Umbilical cord (tissue), 2 donors: ENCODE results near the gene TBX3. TPM values are rescaled to one million over a fixed set of nuclear protein-coding genes. Genes with fewer than 3 reads are reported as not detected.
A peak's percentile ranks its signal among the peaks of the same experiment; 100 is the strongest.

Experiments used
- DNase-seq: peaks from one replicate; pipeline ENCODE4 v3.0.0-alpha.2; 2015; ENCODE audit warnings: low spot score
- total RNA-seq: library from RNA; depleted of rRNA; stranded (reverse); fragments of >200 nt; gene quantifications from one replicate; pipeline ENCODE4 v1.2.3, GENCODE V29; 2014; ENCODE audit warnings: low replicate concordance; ENCODE audit not compliant: insufficient read depth

Gene TBX3
- total RNA-seq, 1 donor from 2014 or later: 8.2 TPM

DNA sequence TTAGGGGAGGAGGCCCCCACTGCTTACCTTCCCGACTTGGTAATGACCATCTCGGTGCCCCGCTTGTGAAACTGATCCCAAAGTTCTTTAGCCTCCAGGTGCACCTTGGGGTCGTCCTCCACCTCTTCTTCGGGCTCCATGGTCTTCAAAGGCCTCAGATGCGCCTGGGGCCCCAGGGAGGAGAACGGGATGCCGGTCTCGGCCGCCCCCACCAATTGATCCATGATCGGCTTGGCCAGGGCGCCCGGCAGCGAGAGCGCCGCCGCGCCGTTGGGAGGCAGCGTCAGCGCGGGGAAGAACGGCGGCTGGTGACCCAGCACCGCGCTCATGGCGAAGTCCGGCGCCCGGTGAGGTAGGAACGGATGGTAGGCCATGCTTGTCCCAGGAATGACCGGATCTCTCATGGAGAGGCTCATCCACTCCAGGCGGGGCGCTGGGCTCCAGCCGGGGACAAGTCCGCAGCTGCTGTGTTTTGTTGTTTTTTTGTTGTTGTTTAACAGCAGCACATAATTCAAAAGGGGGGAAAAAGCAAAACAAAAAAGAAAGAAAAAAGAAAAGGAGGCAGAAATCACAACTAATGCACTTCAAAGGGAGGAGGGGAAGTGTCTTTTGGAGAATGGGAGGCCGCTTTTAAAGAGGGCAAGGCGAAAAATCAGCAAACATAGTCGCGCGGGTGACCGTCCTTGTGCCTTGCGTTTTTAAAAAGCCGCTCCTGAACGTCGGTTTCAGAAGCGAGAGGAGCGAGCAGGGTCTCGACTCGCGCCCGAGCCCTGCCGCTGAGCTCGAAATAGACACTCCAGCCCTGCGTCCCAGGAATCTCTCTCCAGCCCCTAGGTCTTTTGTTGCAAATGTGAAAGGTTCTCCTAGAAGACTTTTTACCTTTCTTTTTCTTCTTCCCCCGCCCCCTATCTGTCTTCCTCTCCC, 928 bp downstream of the TBX3 start:
- DNase-seq: no peak

DNA sequence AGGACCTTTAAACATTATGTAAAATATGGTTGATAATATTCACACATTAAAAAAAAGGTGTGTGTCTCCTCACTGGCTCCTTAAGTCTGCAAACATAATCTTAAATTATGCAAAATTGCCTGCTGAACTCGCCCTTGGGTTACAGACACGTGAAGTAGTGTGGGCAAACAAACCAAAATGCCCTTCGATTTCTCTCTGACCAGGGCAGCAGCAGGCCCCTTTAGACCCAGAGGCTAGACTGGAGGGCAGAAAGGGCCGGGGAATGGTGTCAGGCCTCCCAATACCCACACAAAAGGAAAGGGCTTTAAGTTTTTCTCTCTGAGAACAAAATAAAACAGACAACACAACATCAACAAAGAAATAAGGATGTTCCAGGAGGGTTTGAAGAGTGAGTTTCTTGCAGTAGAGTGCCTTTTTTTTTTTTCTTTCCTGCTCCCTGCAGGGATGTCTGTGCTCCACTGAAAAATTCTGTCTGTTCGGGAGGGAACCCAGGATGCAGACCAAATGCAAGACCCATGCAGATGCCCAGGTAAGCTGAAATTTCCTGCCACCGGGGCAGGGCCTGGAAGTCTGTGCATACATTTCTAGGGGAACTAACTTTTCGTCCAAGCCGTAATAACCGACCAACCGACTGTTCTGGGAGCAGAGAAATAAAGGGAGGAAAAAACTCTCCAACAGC, 1.7 kb downstream of the TBX3 start:
- no peak for DNase-seq

DNA sequence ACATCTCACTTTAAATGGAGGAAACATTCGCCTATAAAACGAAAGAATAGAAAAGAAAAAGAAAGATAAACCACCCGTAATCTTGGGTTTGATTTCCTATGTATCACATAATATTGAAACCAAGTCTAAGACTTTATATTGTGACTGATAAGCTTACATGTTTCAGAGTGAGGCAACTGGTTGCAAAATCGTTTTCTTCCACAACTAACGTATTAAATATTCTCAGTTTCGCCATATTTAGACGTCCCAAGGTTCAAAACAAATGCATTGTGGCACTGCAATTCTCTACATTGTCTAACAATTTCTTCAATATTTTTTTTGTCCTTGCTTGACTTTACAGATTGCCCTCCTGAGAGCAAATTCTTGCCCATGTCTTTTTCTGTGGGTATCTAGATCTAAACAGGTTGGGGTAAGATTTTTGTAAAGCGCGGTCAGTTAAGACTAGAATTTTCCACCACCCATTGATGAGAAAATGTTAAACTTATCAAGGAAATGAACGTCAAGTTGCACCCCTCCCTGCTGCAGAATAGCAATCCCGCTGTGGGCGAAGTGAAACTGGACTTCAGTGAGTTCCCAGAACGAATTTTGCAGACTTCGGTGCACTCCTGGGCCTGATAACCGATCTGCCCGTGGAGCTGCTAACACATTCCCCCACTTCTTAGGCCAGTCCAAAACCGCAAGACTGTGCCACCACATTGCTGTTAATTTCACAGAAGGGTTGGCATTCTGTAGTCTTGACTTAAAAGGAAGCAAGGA, 2.7 kb downstream of the TBX3 start:
- DNase-seq: no peak

DNA sequence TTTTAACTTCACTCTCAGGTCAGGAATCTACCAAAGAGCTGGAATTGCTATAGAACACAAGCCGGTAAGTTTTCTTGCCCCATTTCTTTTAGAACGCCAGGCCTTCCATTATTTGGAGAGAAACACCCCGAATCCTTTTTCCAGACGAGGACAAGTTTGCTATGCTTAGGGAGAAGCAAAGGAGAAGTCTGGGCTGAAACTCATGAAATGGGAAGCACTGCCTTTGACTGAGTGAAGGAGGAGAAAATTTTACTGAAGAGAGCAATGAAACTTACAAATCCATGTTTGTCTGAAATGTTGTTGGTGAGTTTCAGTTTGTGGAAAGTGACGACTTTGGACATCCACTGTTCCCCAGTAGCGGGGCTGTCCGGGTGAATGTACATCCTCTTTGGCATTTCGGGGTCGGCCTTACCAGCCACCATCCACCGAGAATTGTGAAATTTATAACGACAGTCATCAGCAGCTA, 3.3 kb downstream of the TBX3 start:
- DNase-seq: no peak

DNA sequence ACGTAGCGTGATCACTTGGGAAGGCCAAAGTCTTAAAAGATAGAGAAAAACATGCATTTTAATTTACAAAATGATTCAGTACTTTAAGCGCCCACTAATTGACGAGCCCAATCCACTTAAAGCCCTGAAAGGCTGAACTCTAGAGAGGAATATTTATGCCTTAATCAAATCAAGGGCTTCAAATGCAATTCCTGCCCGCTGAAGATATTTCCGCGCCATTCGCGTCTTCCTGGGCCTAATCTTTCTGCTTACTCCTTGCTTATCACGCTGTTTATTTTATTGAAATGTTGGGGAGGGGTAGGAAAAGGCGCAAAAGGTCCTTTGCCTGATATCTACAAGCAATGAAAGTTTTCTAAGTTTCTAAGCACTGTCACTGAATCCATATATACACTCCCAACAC, 4.0 kb downstream of the TBX3 start:
- DNase-seq: no peak

DNA sequence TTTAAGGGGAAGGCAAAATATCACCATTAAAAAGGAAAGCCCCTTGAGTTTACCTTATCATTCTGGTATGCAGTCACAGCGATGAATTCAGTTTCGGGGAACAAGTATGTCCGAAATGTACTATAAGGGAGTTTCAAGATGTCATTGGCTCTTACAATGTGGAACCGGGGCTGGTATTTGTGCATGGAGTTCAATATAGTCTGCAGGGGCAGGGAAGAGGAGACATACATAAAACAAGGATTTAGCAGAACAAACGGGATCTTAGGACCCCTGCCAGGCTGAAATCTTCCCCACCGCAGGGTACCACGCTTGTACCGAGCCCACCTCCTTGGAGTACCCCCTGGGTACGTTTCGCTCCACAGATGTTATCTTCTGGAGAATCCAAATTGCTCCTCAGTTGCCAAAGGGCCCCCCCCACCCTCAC, 4.5 kb downstream of the TBX3 start:
- DNase-seq: no peak

DNA sequence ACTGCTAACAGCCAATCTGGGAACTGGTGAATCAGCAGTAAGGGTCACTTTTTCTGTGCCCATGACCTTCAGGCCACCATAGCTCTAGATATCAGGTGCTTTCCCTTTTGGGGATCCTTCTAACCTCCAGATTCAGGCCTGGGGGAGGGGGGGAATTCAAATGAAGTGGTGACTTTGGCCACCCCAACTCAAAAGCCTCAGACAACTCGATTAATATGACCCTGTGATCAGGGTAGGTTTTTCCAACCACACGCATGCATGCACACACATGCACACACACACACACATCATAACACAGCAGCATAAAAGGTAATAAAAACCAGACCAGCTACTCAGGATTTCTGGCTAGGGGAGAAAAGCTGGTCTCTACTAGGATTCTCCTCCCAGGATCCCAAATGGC, 5.3 kb downstream of the TBX3 start:
- no peak for DNase-seq

DNA sequence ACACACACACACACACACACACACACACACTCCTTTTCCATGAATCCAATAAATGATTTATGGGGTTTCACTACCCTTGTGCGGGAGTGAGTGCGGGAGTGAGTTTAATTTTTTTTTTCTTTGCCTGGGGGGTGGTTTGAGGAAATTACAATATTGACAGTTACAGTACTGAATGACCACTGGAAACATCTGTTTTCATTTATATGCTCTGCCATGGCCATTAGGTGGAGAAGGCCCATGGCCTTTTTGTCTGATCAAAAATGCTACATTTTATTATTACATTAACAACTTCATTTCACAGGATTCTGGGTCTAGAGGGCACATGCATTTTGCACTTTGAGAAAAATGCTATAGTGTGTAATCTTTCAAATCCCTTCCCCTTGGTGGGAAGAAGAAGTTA, 5.9 kb downstream of the TBX3 start:
- no peak for DNase-seq

DNA sequence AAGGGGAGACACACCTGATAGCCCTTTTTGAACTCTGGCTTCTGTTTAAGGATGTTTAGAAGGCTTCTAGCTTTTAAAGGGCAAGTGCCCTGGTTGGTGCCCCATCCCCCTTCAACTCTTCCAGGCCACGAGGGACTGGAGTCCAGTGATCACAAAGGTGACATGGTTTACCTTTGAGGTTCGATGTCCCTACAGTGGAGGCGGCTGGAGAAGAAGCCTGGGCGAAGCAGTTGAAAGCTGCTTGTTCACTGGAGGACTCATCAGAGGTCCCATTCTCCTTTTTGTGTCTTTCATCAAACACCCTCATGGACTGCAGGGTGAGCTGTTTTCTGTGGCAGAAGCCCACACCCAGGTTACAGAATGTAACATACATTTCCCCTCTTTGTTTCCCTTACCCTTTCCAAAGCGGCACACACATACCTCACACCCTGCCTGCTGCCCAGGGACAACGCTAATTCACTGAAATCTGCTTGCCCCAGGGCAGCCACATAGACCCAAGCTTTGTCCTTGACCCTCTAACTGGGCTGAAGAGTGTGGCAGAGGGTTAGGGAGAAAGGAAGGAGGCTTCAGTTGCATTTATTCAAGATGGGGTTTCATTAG, 7.7 kb downstream of the TBX3 start:
- no peak for DNase-seq

DNA sequence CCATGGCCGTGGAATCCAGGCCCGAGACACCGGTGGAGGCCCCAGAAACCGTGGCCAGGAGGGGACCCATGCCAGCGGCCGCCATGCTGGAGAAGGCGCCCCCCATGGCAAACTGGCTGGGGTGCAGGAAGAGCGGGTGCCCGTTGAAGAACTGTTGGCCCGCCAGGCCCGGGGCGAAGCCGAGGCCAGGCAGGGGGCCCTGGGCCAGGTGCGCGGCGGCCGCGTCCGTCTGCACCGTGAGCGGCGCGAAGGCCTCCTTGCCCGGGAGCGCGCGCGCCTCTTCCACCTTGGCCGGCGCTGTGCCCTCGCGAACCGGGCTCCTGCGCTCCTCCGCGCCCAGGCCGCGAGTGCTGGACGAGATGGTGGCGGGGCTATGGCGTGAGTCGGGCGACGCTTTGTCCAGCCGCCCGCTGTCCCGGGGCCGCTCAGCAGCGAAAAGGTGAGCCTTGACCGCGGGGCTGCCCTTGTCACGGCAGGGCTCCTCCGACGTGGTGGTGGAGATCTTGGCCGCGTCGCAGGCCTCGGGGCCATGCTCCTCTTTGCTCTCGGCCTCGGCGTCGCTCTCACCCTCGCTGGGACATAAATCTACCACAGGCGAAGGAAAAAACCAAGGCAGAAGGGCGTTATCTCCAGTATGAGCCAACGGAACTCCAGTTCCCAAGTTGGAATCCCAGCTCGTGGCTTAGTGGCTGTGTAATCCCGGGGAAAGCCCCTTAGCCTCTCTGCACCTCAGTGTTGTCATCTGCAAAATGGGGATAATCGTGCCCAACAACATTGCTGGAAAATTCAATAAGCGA, 9.5 kb downstream of the TBX3 start:
- no peak for DNase-seq

DNA sequence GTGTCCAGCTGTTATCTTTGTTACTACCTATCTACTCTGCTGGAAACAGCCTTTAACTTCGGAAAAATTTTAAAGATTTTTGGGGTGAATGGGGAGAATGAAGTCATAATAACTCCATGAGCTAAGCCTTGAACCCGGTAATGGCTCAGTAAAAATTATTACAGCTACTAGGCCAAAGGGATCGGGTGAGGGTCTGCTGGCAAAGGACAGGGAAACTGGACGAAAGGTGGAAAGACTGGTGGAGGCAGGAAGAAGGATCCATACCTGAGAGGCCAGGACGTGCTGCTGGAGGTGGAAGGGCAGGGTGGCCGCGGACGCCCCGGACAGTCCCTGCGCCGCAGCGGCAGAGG, 10.1 kb downstream of the TBX3 start:
- DNase-seq: no peak

DNA sequence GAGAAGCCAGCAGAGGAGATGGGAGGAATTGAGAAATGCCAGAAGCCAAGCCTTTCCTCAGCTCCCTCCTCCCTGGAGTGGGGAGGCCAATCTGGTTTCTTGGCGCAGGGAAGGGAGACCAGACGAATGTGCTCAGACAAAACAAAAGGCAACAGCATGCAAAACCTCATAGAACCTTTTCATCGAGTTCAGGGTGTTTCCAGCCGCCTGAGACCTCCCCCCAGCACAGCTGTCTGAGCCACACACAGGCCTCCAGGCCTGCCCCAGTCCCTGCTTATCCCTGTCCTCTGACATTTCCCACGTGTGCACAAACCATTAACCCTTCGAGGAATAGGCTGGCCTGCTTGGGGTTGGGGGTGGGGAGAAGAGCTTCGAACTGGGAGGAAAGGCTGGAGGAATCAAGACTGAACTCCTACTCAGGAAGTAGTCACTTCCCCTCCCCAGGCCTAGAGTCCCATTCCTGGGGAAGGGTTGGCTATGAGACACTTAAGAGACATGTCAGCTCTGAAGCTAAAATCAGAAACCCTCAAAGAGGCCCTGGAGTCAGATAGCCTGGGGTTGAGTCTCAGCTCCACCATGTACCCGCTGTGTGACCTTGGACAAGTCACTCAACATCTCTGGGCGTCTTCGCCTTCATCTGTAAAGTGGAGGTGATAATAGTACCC, 10.7 kb downstream of the TBX3 start:
- peak; percentile 75 for DNase-seq

DNA sequence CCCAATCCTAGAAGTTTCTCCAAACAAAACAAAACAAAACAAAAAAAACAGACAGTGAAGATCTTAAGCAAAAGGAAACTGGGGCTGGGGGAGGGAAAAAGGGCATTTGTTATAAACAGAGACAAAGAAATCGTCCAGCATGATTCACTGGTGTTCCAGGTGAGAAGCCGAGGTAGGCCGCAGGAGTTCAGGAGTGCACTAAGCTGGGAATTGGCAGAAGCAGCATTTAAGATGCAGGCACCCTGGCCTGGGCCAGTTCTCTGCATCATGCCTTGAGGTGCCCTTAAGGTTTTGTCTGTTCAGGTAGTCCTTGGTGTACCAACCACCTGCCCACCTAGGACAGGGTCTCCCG, 11.2 kb downstream of the TBX3 start:
- no peak for DNase-seq

DNA sequence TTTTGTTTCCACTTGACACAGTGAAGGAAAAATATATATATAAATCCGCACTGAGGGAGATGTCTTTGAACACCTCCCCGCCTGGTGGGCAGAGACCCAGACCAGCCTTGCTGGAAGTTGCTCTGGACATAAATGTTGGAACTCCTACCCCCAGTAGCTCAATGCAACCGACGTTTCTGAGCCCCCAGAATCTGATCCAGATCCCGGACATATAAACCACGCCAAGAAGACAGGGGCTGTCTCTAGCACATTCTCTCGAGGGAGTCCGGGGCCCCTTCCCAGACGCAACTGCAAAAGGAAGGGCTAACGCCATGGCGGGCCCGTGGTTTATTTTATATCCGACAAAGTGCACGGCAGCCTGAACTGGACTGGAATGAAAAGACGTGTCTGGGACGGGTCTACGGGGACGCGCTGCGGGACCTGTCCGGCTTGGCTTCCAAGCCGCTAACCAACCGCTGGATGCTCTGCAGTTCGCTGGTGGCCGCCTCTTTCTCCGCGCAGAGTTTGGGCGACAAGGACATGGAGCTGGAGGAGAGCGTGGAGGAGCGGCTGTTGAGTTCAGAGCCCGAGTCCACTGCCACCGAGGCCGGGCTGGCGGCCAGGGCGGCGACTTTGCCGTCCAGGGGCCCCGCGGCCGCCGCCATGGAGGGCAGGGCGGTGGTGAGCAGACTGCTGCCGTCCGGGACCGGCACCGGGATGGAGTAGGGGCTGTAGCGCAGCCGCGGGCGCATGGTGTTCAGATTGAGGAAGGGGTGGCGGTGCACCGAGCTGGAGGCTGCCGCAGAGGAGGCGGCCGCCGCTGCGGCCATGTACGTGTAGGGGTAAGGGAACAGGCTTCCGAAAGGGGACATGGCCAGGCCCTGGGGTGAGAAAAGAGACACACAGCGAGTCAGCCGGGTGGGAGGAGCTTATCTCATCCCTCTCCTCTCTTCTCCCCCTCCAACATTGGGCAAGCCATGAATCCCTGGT, 12.2 kb downstream of the TBX3 start:
- DNase-seq: no peak

DNA sequence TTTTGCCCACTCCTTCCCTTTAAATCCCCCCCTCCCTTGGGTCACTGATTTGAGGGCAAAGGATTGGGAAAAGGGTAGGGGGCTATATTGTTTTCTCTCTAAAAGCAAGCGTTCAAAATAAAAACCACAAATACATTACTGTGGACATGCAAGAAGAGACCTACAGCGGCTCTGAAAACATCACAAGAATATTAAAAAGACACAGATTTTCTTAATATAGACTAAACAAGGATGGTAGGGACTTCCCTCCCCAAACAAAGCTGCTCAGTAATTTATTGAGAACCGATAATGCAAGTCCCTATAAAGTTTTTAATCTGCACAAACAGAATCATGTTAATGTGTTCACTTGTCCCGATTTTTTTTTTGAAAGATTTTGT, 12.9 kb downstream of the TBX3 start:
- DNase-seq: no peak

DNA sequence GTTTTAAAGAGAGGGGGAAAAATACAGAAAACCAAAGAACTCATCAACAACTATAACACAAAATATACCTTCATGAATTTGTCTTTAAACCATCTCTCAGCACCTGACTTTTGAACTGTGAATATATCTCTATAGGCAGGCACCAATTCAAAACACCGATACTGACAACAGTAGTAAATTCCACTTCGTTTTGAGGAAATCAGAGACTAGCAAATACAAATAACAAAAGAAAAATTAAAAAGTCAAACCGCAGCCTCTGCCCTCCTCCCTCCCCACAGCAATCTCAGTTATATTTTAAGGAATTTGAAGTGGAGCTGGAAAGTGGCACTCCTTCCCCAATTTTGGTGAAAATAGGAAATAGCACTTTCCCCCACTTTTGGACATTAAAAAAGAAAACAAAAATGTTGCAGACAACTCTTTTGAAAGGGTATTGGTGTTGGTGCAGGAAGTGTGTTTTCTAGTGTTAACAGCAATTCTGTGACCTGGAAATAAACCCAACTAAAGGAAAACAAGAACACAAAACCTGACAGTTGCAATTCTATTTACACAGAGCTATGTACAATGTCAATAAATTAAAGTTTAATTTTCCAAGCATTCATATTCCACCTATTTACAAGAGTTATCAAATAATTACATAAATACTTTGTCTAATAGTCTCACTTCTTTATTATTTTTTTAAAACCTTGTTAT, 13.5 kb downstream of the TBX3 start:
- no peak for DNase-seq

DNA sequence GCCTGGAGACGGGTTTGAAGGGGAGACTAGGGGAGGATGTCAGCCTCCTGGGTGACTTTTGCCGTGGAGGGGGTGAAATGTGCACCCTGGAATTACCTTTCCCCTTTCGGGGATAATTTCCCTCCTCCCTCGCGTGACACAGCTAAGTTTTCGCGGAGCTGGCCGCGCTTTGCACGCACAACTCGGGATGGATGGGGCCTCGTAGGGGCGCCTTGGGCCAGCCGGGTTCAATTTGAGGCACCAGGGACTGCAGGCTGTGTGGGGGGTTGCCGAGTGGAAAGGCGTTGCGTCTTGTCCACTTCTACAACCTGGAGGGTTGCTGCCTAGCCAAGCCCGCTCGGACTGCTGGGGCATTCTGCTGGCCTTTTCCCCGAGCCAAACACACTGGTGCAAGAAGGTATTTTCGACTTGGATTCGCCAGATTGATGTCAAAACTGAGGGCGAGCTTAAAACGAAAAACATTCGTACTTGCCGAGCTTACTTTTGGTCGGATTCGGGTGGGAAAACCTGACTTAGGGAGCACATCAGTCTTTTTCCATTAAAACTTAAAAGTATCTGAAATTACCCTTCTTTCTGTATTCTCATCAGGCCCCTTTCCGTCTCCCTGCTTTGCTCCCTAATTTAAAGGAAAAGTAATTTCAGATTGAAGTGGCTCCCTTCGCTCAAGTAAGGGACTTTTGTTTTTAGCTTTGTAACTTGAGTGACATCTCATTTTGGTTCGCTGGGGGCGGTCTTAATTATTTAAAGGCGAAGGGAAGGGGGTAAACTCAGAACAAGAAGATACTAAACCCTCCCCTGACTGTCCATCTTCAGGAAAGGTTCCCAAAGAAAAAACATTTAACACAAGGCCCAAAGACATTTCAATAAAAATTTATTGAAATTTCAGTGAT, 14.3 kb downstream of the TBX3 start:
- DNase-seq: no peak

DNA sequence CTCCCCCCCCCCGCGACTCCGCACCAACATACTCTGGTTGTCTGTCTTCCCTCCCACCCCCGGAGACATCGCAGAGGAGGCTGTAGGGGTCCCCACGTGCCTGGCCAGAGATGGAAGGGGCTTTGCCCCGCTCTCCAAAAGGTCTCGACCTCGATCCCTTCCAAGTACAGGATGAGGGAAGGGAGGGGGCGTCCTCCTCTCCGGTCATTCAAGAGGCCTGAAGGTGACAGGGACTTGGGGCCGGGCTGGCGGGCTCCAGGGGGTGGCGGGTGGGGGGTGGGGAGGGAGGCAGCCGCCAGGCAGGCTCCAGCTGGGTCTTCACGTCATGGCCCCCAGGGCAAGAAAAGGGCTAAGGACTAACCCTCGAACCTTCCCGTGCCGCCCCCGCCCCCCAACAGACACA, 15.1 kb downstream of the TBX3 start:
- DNase-seq: no peak
